ENCODE data around the gene LHFPL2.
"Not testable (repeated sequence)": the region's sequence is repeated elsewhere in the genome, so short reads cannot be mapped to it uniquely, and the experiment has no call there.

Gene LHFPL2

GRCh38 chr5:78496373-78496772 is 152.2 kb downstream of the LHFPL2 start:
- DNase-seq: no peak

GRCh38 chr5:78495800-78496199 is 152.8 kb downstream of the LHFPL2 start:
- DNase-seq: no peak

DNA sequence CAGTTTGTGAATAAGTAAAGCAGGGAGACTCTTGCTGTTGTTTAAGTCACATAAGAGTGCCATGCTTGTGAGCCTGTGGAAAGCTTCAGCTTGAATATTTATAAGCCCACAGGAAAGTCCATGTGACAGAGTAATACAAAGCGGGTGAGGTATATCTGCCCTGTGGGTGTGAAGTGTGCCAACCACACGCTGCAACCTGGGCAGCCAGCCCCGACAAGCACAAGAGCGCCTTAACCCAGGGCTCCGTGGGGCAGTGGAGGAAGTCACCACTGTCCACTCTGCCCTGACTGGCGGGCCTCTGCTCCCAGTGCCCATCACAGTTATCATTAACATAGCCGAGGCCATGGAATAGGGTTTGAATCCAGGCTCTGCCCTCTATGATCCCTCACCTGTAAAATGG is 155.9 kb downstream of the LHFPL2 start:
- no peak for DNase-seq

DNA sequence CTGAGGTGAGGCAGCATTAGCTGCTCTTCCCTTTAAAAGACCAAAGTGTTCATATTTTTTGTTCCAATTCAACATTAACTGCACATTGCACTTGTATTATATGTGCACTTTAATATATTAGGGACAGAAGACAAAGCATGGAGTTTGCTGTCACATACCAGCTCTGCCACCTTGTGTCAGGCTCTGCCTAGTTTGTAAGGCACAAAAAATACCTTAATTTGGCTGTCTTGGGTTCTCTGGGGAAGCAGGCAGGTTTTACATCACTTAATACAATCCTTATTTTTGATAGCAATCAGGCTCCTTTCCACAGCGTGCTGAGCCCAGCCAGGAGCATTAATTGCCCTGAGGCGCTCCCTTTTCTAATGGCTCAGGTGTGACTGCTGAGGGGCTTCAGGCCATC is 156.3 kb downstream of the LHFPL2 start:
- no peak for DNase-seq

GRCh38 chr5:78490709-78491485 is 157.7 kb downstream of the LHFPL2 start:
- no peak for DNase-seq

DNA sequence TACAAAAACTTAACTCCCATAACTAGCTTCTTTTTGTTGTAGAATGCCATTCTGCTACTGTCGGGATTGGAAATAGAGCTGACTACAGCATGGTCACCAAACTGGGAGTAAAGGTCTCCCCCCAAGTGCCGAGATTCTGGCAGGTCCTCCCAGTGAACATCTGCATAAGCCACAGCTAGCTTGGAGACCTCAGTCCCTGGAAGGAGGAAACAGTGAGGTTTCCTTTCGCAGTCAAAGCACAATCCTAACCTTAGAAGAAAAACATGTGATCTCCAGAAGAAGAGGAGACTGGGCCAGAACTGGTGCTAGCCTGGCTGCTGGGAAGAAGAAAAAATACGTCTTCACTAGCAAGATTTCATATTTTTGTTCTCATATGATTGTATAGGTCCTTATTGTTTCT is 160.7 kb downstream of the LHFPL2 start:
- DNase-seq: no peak

GRCh38 chr5:78486218-78486617 is 162.4 kb downstream of the LHFPL2 start:
- no peak for DNase-seq

- DNase-seq: no peak
Measured at GRCh38 chr5:78483809-78484521, 164.6 kb downstream of the LHFPL2 start.

DNA sequence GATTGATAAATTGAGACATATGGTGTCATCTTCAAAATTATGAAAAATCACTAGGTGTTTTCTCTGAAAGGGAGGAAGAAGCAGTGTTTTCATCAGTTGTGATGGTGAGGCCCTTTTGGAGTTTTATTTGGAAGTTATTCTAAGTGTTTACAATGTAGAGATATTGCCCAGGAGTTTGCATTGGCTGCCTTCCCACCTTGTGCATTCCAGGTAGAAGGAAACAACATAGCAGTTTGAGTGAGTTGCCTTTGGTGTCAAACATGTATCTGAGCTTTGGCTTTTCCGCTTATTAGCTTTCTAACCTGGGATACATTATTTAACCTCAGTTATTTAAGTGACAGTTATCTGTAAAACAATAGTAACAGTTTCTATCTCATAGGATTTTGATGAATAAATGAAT is 165.6 kb downstream of the LHFPL2 start:
- no peak for DNase-seq

DNA sequence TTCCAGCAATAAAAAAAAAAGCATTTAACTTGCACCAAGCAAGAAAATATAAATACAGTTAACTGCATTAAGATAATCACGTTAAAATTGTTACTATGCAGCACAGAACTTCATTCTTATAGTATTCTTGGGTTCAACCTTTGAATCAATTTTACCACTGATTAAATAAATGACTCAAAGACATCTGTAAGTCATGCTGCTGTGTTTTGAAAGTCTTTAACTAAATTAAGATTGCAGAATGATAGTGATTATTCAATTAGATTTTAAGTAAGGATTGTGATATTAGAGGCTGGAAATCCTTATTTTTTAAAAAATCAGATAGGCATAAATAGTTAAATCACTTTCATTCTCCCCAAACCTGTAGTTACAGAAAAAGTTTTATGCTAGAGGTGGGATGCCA is 171.8 kb downstream of the LHFPL2 start:
- no peak for DNase-seq

DNA sequence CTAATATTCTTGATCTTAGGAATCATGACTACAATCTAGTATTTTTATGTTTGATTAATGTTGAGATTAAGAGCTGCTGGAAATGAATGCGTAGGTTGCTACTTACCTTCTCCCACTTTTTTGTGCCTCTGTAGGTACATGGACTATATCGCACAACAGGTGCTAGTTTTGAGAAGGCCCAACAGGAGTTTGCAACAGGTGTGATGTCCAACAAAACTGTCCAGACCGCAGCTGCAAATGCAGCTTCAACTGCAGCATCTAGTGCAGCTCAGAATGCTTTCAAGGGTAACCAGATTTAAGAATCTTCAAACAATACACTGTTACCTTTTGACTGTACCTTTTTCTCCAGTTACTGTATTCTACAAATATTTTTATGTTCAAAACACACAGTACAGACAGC is 173.2 kb downstream of the LHFPL2 start:
- DNase-seq: no peak

- no peak for DNase-seq
Measured at GRCh38 chr5:78473751-78474150, 174.8 kb downstream of the LHFPL2 start.

DNA sequence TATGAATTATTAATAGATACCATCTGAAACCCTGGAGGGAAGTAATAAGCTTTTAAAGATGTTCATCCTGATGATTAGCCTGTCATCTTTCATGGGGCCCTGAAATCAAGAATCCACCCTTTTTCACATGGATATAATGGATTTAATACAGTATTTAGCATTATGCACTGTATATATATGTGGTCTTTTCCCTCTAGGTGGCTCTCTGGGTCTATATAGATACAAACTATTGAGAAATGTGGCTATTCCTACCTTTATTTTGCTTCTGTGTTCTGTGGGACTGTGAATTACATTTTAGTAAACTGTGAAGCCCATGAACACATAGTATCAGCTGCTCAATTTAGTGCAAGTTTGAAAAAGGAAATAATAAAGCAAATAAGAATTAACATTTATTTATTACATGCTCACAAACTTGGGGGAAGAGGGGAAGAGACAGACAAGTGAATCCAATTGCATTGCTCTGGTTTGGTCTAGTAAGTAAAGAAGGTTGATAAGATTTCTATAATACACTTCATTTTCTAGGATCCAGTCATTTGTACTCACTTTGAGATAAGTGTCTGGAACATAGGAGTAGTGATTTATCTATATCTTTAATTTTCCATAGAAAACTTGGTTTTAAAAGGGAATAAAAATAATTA is 176.0 kb downstream of the LHFPL2 start:
- no peak for DNase-seq

- DNase-seq: no peak
Measured at GRCh38 chr5:78471896-78472295, 176.7 kb downstream of the LHFPL2 start.

DNA sequence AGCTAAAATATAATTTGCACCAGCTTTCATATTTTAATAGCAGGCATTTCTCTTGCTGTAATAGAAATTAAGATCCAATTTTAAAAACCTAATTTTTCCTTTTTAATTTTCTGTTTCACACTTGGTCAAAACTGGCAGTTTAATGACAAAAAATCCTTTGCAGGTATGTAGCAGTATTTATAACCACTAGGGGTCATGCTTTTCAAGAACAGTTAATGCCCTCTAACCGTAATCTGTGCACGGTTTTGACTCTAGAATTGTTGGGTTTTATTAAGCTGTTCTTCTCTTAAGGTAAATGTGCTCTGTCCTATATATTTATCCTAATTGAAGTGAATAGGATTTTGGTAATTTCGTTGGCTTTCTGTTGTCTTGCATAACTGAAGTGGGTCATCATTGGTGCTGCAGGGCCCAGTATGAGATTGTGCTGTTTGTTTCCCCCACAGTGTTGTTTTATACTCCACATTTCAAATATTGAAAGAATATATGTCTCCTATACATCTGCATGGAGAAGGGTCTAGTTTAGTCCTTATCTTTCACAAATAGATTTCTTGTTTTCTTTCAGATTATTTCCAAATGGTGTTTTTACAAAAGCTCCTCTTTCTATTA is 180.7 kb downstream of the LHFPL2 start:
- DNase-seq: no peak

- DNase-seq: no peak
Measured at GRCh38 chr5:78467140-78467539, 181.4 kb downstream of the LHFPL2 start.

DNA sequence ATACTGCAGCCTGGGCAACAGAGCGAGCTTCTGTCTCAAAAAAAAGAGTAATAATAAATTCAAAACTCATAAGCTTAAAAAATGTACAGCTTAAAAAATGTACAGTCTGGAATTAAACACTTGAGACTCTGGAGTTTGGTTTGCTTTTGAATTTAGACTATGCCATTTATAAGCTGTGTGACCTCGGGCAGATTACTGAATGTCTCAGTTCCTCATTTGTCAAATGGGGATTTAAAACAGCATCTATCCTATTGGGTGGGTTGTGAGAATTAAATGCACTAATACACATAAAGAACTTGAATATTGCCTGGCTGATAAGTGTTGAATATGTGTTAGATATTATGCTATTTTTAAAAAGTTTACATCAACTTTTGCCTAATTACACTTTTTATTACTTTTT is 189.7 kb downstream of the LHFPL2 start:
- DNase-seq: no peak

DNA sequence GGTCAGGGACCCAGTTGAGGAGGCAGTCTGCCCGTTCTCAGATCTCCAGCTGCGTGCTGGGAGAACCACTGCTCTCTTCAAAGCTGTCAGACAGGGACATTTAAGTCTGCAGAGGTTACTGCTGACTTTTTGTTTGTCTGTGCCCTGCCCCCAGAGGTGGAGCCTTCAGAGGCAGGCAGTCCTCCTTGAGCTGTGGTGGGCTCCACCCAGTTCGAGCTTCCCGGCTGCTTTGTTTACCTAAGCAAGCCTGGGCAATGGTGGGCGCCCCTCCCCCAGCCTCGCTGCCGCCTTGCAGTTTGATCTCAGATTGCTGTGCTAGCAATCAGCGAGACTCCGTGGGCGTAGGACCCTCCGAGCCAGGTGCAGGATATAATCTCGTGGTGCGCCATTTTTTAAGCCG is 191.1 kb downstream of the LHFPL2 start:
- not testable (repeated sequence) for DNase-seq

- DNase-seq: no peak
Measured at GRCh38 chr5:78449103-78449502, 199.5 kb downstream of the LHFPL2 start.

DNA sequence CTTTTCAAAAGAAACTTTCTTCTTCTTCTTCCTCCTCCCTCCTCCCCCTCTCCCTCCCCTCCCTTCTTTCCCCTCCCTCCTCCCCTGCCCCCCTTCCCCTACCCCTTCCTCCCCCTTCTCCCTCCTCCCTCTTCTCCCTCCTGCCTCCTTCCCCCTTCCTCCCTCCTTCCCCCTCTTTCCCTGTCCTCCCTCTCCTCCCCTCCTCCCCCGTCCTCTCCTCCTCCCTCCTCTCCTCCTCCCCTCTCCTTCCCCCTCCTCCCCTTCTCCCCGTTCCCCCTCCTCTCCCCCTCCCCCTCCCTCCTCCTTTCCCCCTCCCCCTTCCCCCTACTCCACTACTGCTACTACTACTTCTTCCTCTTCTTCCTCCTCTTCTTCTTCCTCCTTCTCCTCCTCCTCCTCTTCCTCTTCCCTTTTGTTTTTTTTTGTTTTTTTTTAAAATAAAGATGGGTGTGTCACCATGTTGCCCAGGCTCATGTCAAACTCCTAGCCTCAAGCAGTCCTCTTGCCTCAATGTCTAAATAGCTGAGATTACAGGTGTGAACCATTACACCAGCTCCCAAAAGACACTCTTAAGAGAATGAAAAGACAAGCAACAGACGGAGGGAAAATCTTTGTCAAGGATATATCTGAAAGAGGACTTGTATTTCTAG is 200.7 kb downstream of the LHFPL2 start:
- no peak for DNase-seq
